GM19395 (cell line): ENCODE measurements around the gene ALDH1A3.

Source experiments
- ATAC-seq: cut with Tn5 transposase; IDR thresholded peaks from one replicate; pipeline ENCODE4 v1.9.1; 2021; ENCODE audit warnings: mild to moderate bottlenecking, moderate library complexity; ENCODE audit not compliant: unreplicated experiment

The ALDH1A3 gene

DNA sequence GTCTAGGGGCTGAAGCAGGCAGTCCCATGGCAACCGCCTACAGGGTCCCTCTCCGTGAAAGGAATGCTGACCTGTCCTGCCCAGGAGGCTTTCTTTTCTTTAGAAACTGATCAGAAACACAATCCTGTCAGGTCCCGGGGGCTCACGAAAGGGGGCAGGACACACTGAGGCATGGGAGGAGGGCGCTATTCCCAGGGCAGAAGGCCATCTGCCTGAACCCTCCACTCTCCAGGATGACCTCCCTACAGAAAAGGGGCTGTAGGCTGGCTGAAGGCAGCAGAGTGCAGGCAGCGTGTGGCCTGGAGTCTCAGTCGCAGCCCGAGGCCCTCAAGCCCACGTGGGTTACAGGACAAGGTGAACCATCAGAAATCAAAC is 21.2 kb downstream of the ALDH1A3 start:
- no peak for ATAC-seq

DNA sequence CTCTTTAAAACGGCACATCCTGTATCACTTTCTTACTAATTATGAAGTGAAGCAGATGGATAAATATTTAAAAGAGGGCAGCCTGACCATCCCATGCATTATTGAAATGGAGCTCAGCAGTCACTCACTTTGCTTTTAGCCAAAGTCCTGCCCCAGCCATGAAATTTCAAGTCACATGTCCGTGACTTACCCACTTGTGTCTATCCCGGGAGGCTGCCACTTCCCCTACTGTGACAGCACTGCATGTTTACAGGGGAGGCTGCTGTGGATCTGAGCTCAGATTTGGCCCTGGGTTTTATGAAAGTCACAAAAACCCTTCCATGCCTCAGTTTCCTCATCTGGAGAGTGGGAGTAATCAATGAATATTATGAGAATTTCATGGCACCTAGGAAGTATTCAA is 21.7 kb downstream of the ALDH1A3 start:
- no peak for ATAC-seq

DNA sequence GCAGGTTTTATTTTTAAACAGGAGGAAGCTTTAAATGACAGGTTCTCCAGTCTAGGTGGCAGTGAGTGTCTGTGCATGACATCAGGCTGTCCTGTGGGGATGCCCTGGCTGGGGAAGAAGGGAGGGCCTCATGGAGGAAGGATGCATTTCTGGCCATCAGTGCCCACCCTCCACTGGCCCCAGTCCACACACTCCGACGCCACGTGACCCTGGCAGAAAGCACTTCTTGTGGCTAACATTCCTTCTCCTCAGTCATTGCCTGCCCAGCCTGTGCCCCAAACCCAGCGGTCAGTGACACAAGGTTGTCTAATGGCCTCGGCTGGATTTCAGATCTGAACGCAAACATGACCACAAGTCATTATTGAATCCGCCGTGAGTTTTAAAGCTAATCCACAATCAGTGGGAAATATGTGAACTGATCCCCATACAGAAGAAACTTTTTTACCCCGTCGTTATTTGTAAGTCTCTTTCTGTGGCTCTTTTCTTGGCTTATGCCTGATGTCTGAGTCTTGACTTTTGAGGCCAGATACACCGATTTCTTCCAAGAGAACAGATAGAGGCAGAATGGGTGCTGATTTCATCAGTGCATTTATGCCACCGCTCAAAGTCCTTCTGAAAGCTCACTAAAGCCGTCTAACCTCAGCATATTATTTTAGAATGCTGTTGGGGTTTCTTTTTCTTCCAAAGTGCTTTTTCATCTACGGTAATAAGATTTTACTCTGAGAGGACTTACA is 22.2 kb downstream of the ALDH1A3 start:
- ATAC-seq = no peak

DNA sequence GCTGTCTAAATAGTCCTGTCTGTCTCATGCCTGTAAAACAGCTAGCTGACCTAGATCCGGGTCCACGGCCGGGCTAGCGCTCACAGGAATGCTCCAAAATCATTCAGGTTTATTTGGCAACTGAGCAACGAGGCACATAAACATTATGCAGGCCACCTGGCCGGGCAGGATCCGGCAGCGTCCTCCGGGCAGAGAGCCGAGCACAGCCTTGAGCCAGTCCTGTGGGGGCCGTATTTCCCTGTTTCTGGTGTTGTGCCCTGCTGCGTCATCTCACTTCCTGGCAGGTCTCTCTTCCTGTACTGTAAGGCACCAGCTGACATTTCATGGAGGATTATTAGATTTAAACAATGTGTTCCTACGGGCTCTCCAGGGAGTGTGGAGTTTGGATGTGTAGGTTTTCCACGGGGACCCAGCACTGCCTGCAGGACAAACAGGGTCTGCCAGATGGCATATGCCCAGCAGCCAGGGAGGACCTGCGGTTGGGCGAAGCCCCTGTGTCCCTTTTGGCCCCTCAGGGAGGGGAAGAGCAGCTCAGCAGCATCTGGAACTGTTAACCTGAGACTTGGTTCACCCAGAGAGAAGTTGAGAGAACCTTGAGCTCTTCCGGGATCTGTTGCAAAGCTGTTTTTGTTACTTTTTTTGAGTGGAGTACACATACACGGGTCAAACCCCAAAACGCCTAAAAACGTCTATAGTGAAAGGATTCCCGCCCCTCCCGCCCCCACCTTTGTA is 23.0 kb downstream of the ALDH1A3 start:
- ATAC-seq = no peak

DNA sequence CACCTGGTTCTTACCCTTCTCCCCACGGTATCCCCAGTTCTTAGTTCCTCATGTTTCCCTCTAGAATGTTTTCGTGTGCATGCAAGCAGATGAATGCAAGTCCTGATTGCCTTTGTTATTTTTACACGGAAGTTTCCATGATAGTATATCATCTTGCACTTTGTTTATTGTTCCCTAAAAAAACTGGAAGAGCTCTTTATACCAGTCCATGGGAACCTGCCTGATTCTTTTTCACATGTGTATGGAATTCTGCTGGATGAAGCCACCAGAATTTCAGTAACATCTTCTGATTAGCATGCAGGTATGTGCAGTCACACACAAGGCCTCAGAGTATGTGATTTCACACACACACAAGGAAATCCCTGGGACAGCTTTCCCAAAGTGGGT is 23.5 kb downstream of the ALDH1A3 start:
- ATAC-seq = no peak

DNA sequence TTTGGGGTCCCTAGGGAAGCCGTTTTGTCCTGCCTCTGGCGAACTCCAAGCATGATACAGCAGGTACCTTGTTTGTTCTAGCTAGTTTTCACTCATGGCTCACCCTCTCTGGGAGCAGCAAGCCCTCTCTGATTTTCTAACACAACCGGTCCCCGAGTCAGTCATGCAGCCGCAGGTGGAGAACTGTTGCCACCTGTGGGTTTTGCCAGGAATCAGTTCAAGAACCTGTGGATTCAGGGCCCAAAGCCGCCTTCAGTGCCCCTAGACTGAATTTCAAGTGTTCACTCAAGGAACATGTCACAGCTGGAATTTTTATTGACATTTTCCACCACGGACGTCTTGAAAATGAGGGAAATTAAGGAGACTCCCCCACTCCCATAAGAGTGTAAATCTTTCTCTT is 26.2 kb downstream of the ALDH1A3 start:
- ATAC-seq = no peak

DNA sequence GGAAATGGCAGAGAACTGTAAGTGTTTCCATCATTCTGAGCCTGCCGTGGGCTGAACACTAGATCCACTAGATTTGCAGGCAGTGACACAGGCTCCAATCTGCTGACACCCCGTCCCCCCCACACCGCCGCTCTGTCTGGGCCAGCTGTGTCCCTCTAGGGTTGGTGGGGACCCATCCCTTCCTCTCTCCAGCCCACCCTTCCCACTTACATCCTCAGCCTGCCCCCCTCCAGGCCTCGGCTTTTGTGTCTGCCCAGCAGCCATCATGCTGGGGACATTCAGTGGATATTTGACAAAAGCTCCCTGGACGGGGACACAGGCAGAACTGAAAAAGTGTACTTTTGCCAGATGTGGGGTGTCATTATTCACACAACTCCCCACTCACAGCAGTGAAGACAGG is 28.8 kb downstream of the ALDH1A3 start:
- ATAC-seq = no peak

DNA sequence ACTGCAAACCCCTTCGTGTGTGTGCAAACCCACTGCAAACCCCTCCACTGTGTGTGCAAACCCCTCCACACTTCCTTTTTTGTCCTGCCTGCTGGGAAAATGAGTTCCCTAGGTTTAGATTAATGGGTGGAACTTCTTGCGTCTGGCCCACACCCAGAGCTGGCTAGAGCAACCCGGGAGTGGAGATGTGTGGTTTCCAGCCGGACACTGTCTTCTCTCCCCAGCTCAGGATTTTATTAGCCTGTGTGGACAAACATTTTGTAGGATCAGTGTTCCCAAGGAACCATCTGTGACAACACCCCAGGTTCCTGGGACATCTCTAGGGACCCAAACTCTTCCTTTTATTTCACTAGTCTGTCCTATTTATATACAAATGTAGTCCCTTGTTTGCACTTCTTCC is 29.9 kb downstream of the ALDH1A3 start:
- ATAC-seq = no peak

DNA sequence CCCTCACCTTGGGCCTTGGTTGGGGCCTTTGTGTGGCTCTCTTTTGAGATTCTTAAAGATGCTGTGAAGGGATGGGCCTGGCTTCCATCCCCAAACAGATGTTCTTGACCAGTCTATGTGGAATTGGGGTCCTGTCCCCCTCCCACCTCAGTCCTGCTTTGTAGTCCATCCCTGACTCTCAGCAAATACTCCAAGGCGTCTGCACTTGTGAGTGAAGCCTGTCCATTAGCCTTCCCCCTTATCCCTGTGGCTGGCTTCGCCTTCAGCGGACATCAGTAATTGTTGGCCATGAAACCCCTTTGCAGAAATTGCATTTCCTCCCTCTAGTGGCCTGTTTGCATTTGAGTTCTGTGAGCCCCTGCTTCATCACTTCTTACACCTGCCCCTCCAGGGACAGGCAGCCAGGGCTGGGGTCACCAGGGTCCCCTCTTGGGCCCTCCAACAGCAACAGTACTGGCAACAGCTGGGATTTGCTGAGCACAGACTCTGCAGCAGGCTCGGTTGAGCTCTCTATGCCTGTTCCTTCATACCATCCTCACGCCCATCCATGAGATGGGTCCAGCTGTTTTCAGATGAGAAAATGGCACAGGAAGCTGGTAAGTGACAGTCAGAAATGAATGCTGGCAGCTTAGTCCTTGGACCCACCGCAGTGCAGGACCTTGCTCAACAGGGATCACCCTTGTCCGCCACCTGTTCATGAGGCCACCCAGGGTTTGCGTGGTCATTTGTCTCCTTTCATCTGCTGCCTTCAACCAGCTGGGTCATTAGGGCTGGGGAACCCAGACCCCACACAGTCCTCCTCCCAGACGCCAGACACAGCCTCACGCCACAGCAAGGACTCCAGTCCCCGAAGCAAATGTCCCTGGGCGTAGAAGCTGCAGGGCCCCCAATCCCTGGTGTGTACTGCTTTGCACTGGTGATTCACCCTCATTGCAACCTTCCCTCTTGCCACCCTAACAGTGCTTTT is 30.6 kb downstream of the ALDH1A3 start:
- ATAC-seq = no peak

DNA sequence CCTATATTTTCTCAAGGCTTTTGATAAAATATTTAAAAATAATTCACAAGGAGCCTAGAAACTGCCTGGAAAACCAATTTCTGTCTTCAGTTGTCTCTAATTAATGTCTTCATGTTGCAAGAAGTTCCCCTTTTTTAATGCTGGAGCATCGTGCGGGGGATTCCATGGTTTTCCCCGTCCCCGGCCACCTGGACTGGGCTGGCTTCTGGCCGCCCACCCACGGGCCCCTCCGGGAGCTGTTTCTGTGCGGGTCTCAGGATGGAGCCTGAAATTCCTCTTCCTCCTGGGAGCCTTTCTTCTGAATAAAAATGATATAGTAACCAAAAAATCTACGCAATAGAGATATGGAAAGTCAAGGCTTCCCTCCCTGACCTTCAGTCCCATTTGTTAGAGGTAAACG is 31.5 kb downstream of the ALDH1A3 start:
- ATAC-seq = no peak

DNA sequence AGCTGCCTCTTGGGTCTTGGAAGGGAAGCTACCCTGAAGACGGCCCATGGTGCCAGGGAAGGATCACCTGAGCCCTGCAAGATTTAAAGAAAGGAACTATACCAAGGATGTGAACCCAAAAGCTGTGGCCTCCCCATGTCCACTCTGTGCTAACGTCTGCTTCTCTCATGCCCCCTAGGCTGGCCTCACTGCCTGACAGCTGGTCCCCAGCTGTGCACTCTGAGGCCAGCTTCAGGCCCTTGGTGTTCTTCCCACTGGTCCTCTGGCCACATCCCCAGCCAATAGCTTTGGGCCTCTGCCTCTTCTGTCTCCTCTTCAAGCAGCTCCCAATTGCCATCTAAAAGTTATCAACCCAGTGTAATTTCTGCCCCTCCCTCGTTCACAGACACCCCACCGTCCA is 34.3 kb downstream of the ALDH1A3 start:
- no peak for ATAC-seq

DNA sequence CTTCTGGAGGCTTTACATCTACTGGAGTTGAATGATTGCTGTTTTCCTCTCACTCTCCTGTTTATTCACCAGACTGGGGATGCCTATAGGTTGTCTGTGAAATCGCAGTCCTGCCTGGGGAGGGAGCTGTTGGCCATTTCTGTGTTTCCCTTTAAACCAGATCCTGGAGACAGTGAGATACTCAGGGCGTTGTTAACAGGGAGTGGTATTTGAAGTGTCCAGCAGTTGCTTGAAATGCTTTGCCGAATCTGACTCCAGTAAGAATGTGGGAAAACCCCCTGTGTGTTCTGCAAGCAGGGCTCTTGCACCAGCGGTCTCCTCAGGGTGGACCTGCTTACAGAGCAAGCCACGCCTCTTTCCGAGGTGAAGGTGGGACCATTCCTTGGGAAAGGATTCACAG is 35.2 kb downstream of the ALDH1A3 start:
- ATAC-seq = no peak

DNA sequence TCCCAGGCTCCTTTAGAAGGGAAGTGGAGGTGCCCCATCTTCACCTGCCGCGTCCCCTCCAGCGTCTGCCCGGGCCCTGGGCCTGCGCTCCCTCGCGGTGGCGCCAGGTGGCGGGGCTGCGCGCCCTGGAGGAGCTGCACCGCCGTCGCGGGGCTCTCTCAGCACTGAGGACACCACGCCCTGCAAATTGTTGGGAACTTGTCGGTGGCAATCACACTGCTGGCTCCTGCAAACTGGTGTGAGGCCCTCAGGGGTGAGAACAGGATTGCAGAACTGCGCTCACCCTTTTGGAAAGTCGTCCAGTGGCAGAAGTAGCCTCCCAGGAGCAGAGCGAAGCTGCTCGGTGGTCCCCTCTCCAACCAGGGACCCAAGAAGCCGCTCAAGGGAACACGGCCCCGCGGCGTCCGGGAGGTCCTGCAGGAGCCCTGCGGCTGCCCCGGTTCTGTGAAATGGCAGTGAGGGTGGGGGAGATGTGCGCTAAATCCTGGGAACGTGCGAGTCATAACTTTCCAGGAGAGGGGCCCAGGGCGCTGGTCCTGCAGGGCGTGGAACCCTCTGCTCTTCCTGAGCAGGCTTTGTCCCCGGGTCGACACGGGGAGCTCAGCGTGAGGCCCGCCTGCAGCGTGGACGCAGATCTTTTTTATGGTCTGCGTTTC is 38.5 kb downstream of the ALDH1A3 start:
- ATAC-seq = peak; percentile 44

DNA sequence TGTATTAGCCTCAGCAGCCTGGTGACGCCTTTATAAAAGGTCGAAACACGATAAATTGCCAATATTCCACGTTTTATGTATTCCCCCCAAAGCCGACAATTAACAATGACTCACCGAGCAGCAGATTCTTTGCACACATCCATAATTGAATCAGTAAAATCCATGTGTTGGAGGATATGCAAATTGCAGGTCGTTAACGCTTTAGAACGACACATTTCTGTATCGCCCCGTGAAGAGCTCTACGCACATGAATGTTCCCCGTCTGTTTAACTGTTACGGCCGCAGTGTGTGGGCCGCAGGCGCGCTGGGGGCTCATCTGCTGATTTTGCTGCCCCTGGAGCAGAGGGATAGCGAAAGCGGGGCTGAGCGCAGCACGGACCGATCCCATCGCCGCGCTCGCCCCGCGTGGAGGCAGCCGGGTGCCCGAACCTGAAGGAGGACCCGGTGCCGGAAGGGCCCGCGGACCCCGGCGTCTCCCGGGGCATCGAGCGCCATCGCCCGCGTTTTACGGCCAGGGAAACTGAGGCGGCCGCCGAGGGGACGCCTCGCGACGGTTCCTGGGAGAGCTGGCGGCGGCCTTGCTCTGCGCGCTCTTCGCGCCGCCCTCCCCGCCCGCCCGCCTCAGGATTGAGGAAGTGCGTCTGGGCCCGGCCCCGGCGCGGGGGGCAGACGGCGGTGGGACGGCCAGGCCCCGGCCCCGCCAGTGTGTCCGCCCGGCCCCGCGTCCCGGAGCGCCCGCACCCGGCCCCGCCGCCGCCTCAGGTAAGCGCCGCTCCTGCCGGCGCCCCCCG is 39.3 kb downstream of the ALDH1A3 start, which contains the start of gene LRRK1:
Gene LRRK1 (plus strand): TSS at position 668 of the 791 bp plus-strand sequence. CDS start 5,276 bp downstream, outside the sequence.
- no peak for ATAC-seq

DNA sequence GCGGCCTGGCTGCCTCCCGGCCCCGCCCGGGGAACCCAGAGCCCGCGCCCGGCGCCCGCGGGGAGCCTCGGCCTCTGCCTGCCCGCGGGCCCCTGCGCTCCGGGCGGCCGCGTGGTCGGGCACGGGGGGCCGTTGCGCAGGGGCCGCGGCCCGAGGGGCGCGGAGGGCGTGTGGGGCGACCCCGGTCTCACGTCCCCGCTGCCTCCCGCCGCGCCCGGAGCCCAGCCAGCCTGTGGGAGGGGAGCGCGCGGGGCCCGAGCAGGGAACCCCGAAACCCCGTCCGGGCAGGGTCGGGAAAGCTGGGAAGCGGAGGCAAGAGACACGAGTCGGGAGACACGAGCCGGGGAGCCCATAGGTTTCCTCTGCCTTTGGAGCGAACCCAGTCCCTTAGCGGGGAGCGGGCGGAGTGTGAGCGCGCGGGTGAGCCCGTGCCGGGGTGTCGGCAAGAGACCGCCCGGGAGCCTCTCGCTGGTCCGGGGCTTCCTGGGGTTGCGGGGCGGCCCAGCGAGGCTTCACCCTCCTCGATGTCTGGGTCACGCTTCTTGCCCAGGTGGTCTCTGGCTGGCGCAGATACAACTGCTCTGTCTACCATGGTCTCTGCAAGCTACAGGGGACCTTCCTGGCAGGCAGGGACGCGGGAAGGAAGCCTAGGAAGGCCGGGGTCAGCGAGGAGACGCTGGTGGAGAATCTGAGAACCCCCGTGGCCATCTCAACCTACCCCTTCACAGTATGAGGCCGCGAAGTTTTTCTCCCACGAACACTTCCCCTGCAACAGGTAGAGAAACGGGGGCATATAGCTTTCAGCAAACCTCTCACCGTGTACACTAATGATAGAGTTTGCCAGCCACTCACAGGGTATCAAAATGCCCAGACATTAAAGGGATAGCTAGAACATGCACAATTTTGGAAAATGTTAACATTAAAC is 40.1 kb downstream of the ALDH1A3 start:
- no peak for ATAC-seq

DNA sequence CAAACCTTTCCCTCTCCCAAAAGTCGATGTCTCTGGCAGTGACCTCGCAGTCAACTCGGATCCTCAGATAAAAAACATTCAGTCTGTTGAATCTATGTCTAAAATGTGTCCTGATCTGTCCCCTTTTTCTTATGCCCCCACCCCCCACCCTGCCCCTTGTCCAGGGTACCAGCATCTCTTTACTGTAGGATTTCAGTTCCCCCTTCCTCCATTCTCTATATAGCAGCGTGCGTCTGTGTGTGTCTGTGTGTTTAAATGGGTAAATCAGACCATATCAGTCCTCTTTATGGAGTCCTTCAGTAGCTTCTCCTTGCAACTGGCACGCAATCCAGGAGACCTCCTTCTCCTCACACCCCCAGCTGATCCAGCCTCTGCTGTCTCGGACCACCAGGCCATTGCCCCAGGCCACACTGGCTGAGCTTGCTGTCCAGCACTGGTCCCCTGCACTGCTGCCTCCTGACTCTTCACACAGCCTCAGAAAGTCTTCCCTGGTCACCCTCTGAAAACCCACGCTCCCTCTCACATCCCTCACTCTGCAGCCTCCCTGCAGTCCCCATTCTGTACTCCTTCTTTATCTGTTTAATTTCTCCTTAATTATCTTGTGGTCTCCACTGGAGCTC is 41.0 kb downstream of the ALDH1A3 start:
- peak; percentile 25 for ATAC-seq

DNA sequence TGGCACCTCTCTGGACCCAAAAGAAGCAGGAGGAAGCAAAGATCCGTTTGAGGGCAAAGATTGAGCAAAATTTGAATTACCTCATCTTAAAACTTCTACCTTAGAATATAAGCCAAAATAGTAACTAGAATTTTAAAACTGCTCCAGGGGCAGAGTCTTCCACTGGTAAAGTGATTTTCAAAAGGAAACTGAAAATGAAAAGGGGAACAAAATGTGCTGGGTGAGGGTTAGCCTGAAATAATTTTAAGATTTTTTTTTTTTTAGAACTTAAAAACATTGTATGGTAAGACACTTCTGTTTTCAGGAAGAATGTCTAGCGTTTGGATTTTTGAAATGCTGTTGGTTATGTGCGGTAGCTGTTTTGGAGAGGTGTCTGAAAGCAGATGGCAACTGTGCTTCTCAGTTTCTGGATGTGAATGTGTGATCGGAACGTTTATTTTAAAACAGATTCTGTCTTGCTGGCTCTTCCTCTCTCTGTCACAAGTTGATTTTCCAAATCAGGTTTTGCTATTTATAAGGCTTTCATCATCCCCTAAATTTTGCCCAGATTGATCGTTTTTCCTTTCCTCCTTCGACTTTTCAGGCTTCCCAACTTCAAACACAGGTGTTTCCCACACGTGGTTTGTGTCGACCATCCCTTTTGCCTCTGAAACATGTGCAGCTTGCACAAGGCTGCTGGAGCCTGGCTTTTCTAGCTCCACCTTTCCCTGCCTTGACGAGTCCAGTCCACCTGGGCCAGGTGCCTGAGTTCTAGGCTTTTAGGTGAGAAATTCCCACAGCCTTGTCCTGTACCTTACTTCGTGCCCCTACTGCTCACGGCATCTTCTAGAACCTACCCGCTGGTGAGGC is 42.8 kb downstream of the ALDH1A3 start:
- peak; percentile 24 for ATAC-seq

DNA sequence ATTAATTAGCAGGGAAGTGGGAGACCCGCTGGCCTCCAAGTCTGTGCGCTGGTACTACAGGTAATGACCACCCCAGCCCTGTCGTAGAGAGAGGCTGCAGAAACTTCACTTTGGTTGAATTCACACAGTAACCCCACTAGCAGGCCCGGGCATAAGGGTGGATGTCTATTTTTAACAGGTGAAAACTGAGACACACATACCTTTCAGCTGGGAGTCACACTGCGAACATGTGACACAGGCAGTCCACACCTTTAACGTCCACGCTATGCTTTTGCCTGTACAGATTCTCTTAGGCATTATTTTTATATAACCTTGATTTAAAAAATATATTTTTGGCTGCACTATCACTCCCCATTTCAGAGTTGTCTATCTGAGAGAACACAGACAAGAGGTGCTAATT is 43.4 kb downstream of the ALDH1A3 start:
- no peak for ATAC-seq
